Smooth muscle cell (in vitro differentiated cells): ENCODE measurements around the gene MYO7B. TPM values are rescaled to one million over a fixed set of nuclear protein-coding genes. Genes with fewer than 3 reads are reported as not detected.

Source experiments
- DNase-seq: peaks from one replicate; lab custom pipeline; 2025; ENCODE audit not compliant: unreplicated experiment; lab: John Stamatoyannopoulos, UW
- H2AFZ ChIP-seq: fragments of 200-600 bp; sonication (generic); 2 replicates; pipeline ENCODE4 v1.6.0; 2016; ENCODE audit warnings: antibody characterized with exemption, low read depth, mild to moderate bottlenecking
- H3F3A ChIP-seq: fragments of 200-600 bp; sonication (generic); 2 replicates; pipeline ENCODE4 v1.6.0; 2017; ENCODE audit warnings: antibody characterized with exemption, low read depth
- H3K27ac ChIP-seq: fragments of 200-600 bp; sonication (generic); 2 replicates; pipeline ENCODE4 v1.5.1; 2016; ENCODE audit warnings: low read depth, mild to moderate bottlenecking
- H3K27me3 ChIP-seq: fragments of 200-600 bp; sonication (generic); 2 replicates; pipeline ENCODE4 v1.6.1; 2016; ENCODE audit warnings: low read depth, mild to moderate bottlenecking
- H3K36me3 ChIP-seq: fragments of 200-600 bp; sonication (generic); 2 replicates; pipeline ENCODE4 v1.5.1; 2016; ENCODE audit warnings: low read depth
- H3K4me1 ChIP-seq: fragments of 200-600 bp; sonication (generic); 2 replicates; pipeline ENCODE4 v1.5.1; 2016; ENCODE audit warnings: low read depth
- H3K4me2 ChIP-seq: fragments of 200-600 bp; sonication (generic); 2 replicates; pipeline ENCODE4 v1.6.0; 2016; ENCODE audit warnings: mild to moderate bottlenecking
- H3K4me3 ChIP-seq: fragments of 200-600 bp; sonication (generic); 2 replicates; pipeline ENCODE4 v1.5.1; 2016; ENCODE audit warnings: mild to moderate bottlenecking
- H3K79me2 ChIP-seq: fragments of 200-600 bp; sonication (generic); 2 replicates; pipeline ENCODE4 v1.6.0; 2016; ENCODE audit warnings: low read depth, mild to moderate bottlenecking
- H3K9ac ChIP-seq: fragments of 200-600 bp; sonication (generic); 2 replicates; pipeline ENCODE4 v1.6.0; 2016; ENCODE audit warnings: low read depth
- H3K9me3 ChIP-seq: fragments of 200-600 bp; sonication (generic); replicated peaks from 2 replicates; pipeline ENCODE4 v1.5.1; 2016; ENCODE audit warnings: low read depth
- H4K20me1 ChIP-seq: fragments of 200-600 bp; sonication (generic); 2 replicates; pipeline ENCODE4 v1.6.0; 2016; ENCODE audit warnings: low read depth
- CTCF ChIP-seq: fragments of 200-600 bp; sonication (generic); IDR thresholded peaks from 2 replicates; pipeline ENCODE4 v1.5.1; 2017; ENCODE audit warnings: borderline replicate concordance, mild to moderate bottlenecking, antibody characterized with exemption; ENCODE audit not compliant: insufficient read depth, poor library complexity, severe bottlenecking
- WGBS: methylation state at CpG from one replicate; pipeline ENCODE4 v1.1.7; 2016; ENCODE audit warnings: low lambda C conversion rate; 5-methylcytosine and 5-hydroxymethylcytosine counted together
- polyA plus RNA-seq: library from polyadenylated mRNA; unstranded; fragments of >200 nt; fragmentation: Nextera tagmentation; extraction: Ambion mirVana; gene quantifications from 2 replicates; pipeline ENCODE4 v1.2.1, GENCODE V29; 2016
- total RNA-seq: library from RNA; depleted of rRNA; stranded (reverse); fragments of >200 nt; gene quantifications from 2 replicates; pipeline ENCODE4 v1.2.3, GENCODE V29; 2014

Gene MYO7B
- total and polyA plus RNA-seq, 2 experiments from 2014 or later = 0.09 to 0.35 TPM

- peaks cover 12% of the 10 kb centered on the region for H3K4me1 ChIP-seq
- H3K27me3 ChIP-seq = no peaks in the 10 kb centered on the region
- H3F3A ChIP-seq = no peaks in the 10 kb centered on the region
- no peaks in the 10 kb centered on the region for H4K20me1 ChIP-seq
- peak overlapping the region; percentile 55 for H3K9ac ChIP-seq
- TF ChIP-seq CTCF = no peak
- no peak overlapping the region for H3K4me3 ChIP-seq
- H3K79me2 ChIP-seq = no peaks in the 10 kb centered on the region
- H3K4me2 ChIP-seq = peak overlapping the region; percentile 75
- peak overlapping the region; percentile 67 for H3K27ac ChIP-seq
- 64% methylated on average over 21 of the region's 23 CpGs for WGBS
- no peaks in the 10 kb centered on the region for H3K36me3 ChIP-seq
- no peak overlapping the region for H2AFZ ChIP-seq
- no peak for DNase-seq
- H3K9me3 ChIP-seq = no peaks in the 10 kb centered on the region
Observed at GRCh38 chr2:127638361-127639110, 103.1 kb downstream of the MYO7B start.

- H4K20me1 ChIP-seq = no peaks in the 10 kb centered on the region
- H3K36me3 ChIP-seq = no peaks in the 10 kb centered on the region
- peaks cover 12% of the 10 kb centered on the region for H3K4me1 ChIP-seq
- H3K4me3 ChIP-seq = no peak overlapping the region
- H3K79me2 ChIP-seq = no peaks in the 10 kb centered on the region
- WGBS = 96% methylated on average over 13 of the region's 13 CpGs
- no peak overlapping the region for H3K4me2 ChIP-seq
- H3K27ac ChIP-seq = no peak overlapping the region
- no peaks in the 10 kb centered on the region for H3K27me3 ChIP-seq
- DNase-seq = no peak
- H3K9ac ChIP-seq = no peak overlapping the region
- H3F3A ChIP-seq = no peaks in the 10 kb centered on the region
- H2AFZ ChIP-seq = no peak overlapping the region
- no peak for TF ChIP-seq CTCF
- H3K9me3 ChIP-seq = no peaks in the 10 kb centered on the region
Observed at GRCh38 chr2:127639111-127639474, 103.6 kb downstream of the MYO7B start.

GRCh38 chr2:127640082-127641072, 104.9 kb downstream of the MYO7B start:
- no peak for DNase-seq
- Histone ChIP-seq H3K4me3 (no peak overlapping the region), H3K27ac (no peak overlapping the region), H4K20me1 (no peaks in the 10 kb centered on the region), H3K79me2 (no peaks in the 10 kb centered on the region), H3K36me3 (no peaks in the 10 kb centered on the region), H3K27me3 (no peaks in the 10 kb centered on the region), H2AFZ (no peak overlapping the region), H3K4me2 (no peak overlapping the region), H3K9ac (no peak overlapping the region), H3K4me1 (peaks cover 12% of the 10 kb centered on the region), H3K9me3 (no peaks in the 10 kb centered on the region), H3F3A (no peaks in the 10 kb centered on the region)
- peak; percentile 15 for TF ChIP-seq CTCF
- WGBS = 92% methylated on average over 25 of the region's 25 CpGs
